Gastroesophageal sphincter (tissue), 4 donors: ENCODE results near the gene AP3D1. TPM values are rescaled to one million over a fixed set of nuclear protein-coding genes. Genes with fewer than 3 reads are reported as not detected.

Experiments used
- ATAC-seq: fragments of 150-250 bp; one replicate; pipeline ENCODE4 v1.9.1; 2016; ENCODE audit warnings: mild to moderate bottlenecking, moderate library complexity
- H3K27ac ChIP-seq, 4 donors: fragments of 200-600 bp; sonication (generic) in 3 of 4; 1 replicate in 3 of 4; 2 replicates in 1 of 4; pipeline ENCODE4 v1.5.1; 2016 to 2019
- H3K27me3 ChIP-seq: fragments of 200-600 bp; sonication (generic); one replicate; pipeline ENCODE4 v1.5.1; 2019
- H3K36me3 ChIP-seq, 2 donors: fragments of 200-600 bp; sonication (generic); one replicate each; pipeline ENCODE4 v1.5.1; 2019; ENCODE audit warnings: control low read depth in 1 of 2
- H3K4me1 ChIP-seq, 3 donors: fragments of 200-600 bp; sonication (generic); 1 replicate in 2 of 3; 2 replicates in 1 of 3; pipeline ENCODE4 v1.5.1; 2016 to 2019; ENCODE audit warnings: control low read depth in 2 of 3
- H3K4me3 ChIP-seq, 2 donors: fragments of 200-600 bp; sonication (generic); one replicate each; pipeline ENCODE4 v1.5.1; 2019; ENCODE audit warnings: mild to moderate bottlenecking in 1 of 2, moderate library complexity in 1 of 2
- H3K9me3 ChIP-seq, 3 donors: fragments of 200-600 bp; sonication (generic); one replicate each; pipeline ENCODE4 v1.5.1; 2017 to 2019; ENCODE audit warnings: control low read depth in 2 of 3
- CTCF ChIP-seq, 4 experiments: fragments of 200-600 bp in 2 of 4; fragments of 450-650 bp in 2 of 4; sonication (generic) in 1 of 4; IDR thresholded peaks; one replicate each; pipeline ENCODE4 v1.5.1; 2017 to 2019; ENCODE audit warnings: antibody characterized with exemption in 4 of 4, mild to moderate bottlenecking in 2 of 4, moderate library complexity in 2 of 4
- EP300 ChIP-seq: sonication (generic); formaldehyde crosslinking; IDR thresholded peaks from one replicate; pipeline ENCODE4 v1.6.1; 2017; ENCODE audit warnings: antibody characterized with exemption, mild to moderate bottlenecking
- POLR2A ChIP-seq, 2 donors: fragments of 450-650 bp; IDR thresholded peaks; one replicate each; pipeline ENCODE4 v1.6.1; 2017; ENCODE audit warnings: antibody characterized with exemption in 2 of 2, mild to moderate bottlenecking in 2 of 2, moderate library complexity in 1 of 2
- POLR2AphosphoS5 ChIP-seq: sonication (generic); formaldehyde crosslinking; IDR thresholded peaks from one replicate; pipeline ENCODE4 v1.6.1; 2017; ENCODE audit warnings: antibody characterized with exemption
- WGBS, 2 donors: methylation state at CpG; one replicate each; pipeline ENCODE4 v1.1.5; 2018; ENCODE audit warnings: low coverage in 1 of 2; 5-methylcytosine and 5-hydroxymethylcytosine counted together
- total RNA-seq, 4 donors: library from RNA; depleted of rRNA; stranded (reverse); fragments of >200 nt; gene quantifications; one replicate each; pipeline ENCODE4 v1.1.0, GENCODE V29; 2016

AP3D1 gene
- total RNA-seq, 4 donors from 2014 or later = 69.9 to 132 (median 73.8) TPM

- H3K4me1 ChIP-seq = peaks cover 0 to 71% (median 8%) of the 10 kb centered on the region in 3 donors
- H3K27me3 ChIP-seq = no peaks in the 10 kb centered on the region
- peak overlapping the region in 3 of 4 donors; percentile 1 to 61 (median 58) for H3K27ac ChIP-seq
- peaks cover 0 to 80% of the 10 kb centered on the region in 2 donors for H3K36me3 ChIP-seq
- no peaks in the 10 kb centered on the region for H3K9me3 ChIP-seq
- TF ChIP-seq POLR2AphosphoS5 = no peak
- no peak for TF ChIP-seq POLR2A (IDR thresholded peaks at IDR 0.05)
- TF ChIP-seq CTCF (IDR thresholded peaks at IDR 0.05) = no peak
- no peak for TF ChIP-seq EP300
- H3K4me3 ChIP-seq = no peak overlapping the region
- WGBS, 2 donors = 52 to 73% methylated on average over 2 to 5 of the region's 30 CpGs
- peak; percentile 28 for ATAC-seq
Measured at GRCh38 chr19:2081873-2082810, 69.2 kb downstream of the AP3D1 start.

- WGBS, 2 donors = 68 to 80% methylated on average over 6 to 11 of the region's 23 CpGs
- peak overlapping the region in 2 of 4 donors; percentile 25 to 58 for H3K27ac ChIP-seq
- no peak for ATAC-seq
- H3K36me3 ChIP-seq = peaks cover 0 to 97% of the 10 kb centered on the region in 2 donors
- H3K4me3 ChIP-seq = no peak overlapping the region
- no peaks in the 10 kb centered on the region for H3K27me3 ChIP-seq
- H3K4me1 ChIP-seq = peaks cover 0 to 54% (median 8%) of the 10 kb centered on the region in 3 donors
- no peak for TF ChIP-seq POLR2A (IDR thresholded peaks at IDR 0.05)
- no peak for TF ChIP-seq EP300
- TF ChIP-seq CTCF (IDR thresholded peaks at IDR 0.05) = no peak
- TF ChIP-seq POLR2AphosphoS5 = no peak
- no peaks in the 10 kb centered on the region for H3K9me3 ChIP-seq
Measured at GRCh38 chr19:2080336-2080988, 70.9 kb downstream of the AP3D1 start.

GRCh38 chr19:2079865-2080301 is 71.5 kb downstream of the AP3D1 start:
- H3K27me3 ChIP-seq = no peaks in the 10 kb centered on the region
- H3K9me3 ChIP-seq = no peaks in the 10 kb centered on the region
- peaks cover 0 to 100% of the 10 kb centered on the region in 2 donors for H3K36me3 ChIP-seq
- no CpG with 5 or more reads among the region's 23 CpGs for WGBS, 2 donors
- no peak for TF ChIP-seq POLR2AphosphoS5
- TF ChIP-seq POLR2A (IDR thresholded peaks at IDR 0.05) = no peak
- TF ChIP-seq EP300 = no peak
- TF ChIP-seq CTCF (IDR thresholded peaks at IDR 0.05) = no peak
- H3K27ac ChIP-seq = peak overlapping the region in 1 of 4 donors; percentile 58
- ATAC-seq = no peak
- no peak overlapping the region for H3K4me3 ChIP-seq
- H3K4me1 ChIP-seq = peaks cover 0 to 49% (median 8%) of the 10 kb centered on the region in 3 donors

- H3K4me1 ChIP-seq = peaks cover 0 to 49% (median 8%) of the 10 kb centered on the region in 3 donors
- H3K27ac ChIP-seq = no peak overlapping the region
- H3K36me3 ChIP-seq = peaks cover 0 to 100% of the 10 kb centered on the region in 2 donors
- H3K4me3 ChIP-seq = no peak overlapping the region
- H3K9me3 ChIP-seq = no peaks in the 10 kb centered on the region
- TF ChIP-seq POLR2A (IDR thresholded peaks at IDR 0.05) (no peak), CTCF (IDR thresholded peaks at IDR 0.05) (no peak), EP300 (no peak), POLR2AphosphoS5 (no peak)
- no peak for ATAC-seq
- WGBS, 2 donors = 85% methylated on average over 4 of the region's 32 CpGs; no CpG with 5 or more reads in 1 of the 2 donors
- no peaks in the 10 kb centered on the region for H3K27me3 ChIP-seq
Measured at GRCh38 chr19:2079076-2079864, 72.1 kb downstream of the AP3D1 start.
